Measurements from ENCODE around the gene STK25.
"Not testable (repeated sequence)": the region's sequence is repeated elsewhere in the genome, so short reads cannot be mapped to it uniquely, and the experiment has no call there.

Gene STK25

GRCh38 chr2:241539616-241540374 lies 31.4 kb upstream of the STK25 start:
- DNase-seq, result no peak

- no peak for DNase-seq
These were observed 30.6 kb upstream of the STK25 start for GRCh38 chr2:241538838-241539615.

GRCh38 chr2:241535871-241536655 lies 27.7 kb upstream of the STK25 start:
- no peak for DNase-seq

- DNase-seq, result no peak
These were observed 26.5 kb upstream of the STK25 start for GRCh38 chr2:241534701-241535375.

GRCh38 chr2:241534293-241534692 lies 25.9 kb upstream of the STK25 start:
- no peak for DNase-seq

- DNase-seq, result no peak
These were observed 24.6 kb upstream of the STK25 start for GRCh38 chr2:241532733-241533601.

GRCh38 chr2:241532168-241532567 lies 23.8 kb upstream of the STK25 start:
- no peak for DNase-seq

- no peak for DNase-seq
These were observed 22.9 kb upstream of the STK25 start for GRCh38 chr2:241531161-241531722.

GRCh38 chr2:241530571-241530970 lies 22.2 kb upstream of the STK25 start:
- no peak for DNase-seq

GRCh38 chr2:241525818-241526780 lies 17.7 kb upstream of the STK25 start:
- DNase-seq, result not testable (repeated sequence)

- DNase-seq, result no peak
These were observed 14.1 kb upstream of the STK25 start for GRCh38 chr2:241522477-241522876.

GRCh38 chr2:241519669-241520068 lies 11.3 kb upstream of the STK25 start:
- DNase-seq, result no peak

- no peak for DNase-seq
These were observed 8.9 kb upstream of the STK25 start for GRCh38 chr2:241517297-241517696.

GRCh38 chr2:241516520-241516965 lies 8.2 kb upstream of the STK25 start:
- DNase-seq, result no peak

- no peak for DNase-seq
These were observed 6.8 kb upstream of the STK25 start for GRCh38 chr2:241514986-241515737.

- no peak for DNase-seq
These were observed 6.2 kb upstream of the STK25 start for GRCh38 chr2:241514553-241514952.

GRCh38 chr2:241511091-241511741 lies 2.8 kb upstream of the STK25 start:
- DNase-seq, result no peak

GRCh38 chr2:241509155-241509784 lies 886 bp upstream of the STK25 start:
- no peak for DNase-seq

All from SW 1271 (cell line).